Left lung (tissue), 10 donors: Measurements from ENCODE around the gene MYBPHL. TPM values are rescaled to one million over a fixed set of nuclear protein-coding genes. Genes with fewer than 3 reads are reported as not detected.

Source experiments
- ATAC-seq: fragments of 200-7000 bp; cut with Tn5 transposase; one replicate; pipeline ENCODE4 v1.9.1; 2020; ENCODE audit warnings: moderate library complexity
- DNase-seq, 4 donors: peaks; one replicate each; pipeline ENCODE4 v3.0.0-alpha.2; 2013 to 2020
- H3K27ac ChIP-seq, 2 donors: fragments of 200-600 bp; sonication (generic) in 1 of 2; one replicate each; pipeline versions ENCODE4 v1.5.0 to v1.8.0; 2020 to 2021
- H3K27me3 ChIP-seq, 2 donors: fragments of 200-600 bp; sonication (generic) in 1 of 2; one replicate each; pipeline versions ENCODE4 v1.5.0 to v1.8.0; 2020 to 2021
- H3K36me3 ChIP-seq, 2 donors: fragments of 200-600 bp; sonication (generic) in 1 of 2; one replicate each; pipeline versions ENCODE4 v1.5.0 to v1.8.0; 2020 to 2021
- H3K4me1 ChIP-seq, 2 donors: fragments of 200-600 bp; one replicate each; pipeline ENCODE4 v1.8.0; 2021
- H3K4me3 ChIP-seq, 2 donors: fragments of 200-600 bp; sonication (generic) in 1 of 2; one replicate each; pipeline versions ENCODE4 v1.5.0 to v1.8.0; 2020 to 2021; ENCODE audit warnings: mild to moderate bottlenecking in 1 of 2
- H3K9me3 ChIP-seq, 2 donors: fragments of 200-600 bp; sonication (generic) in 1 of 2; one replicate each; pipeline versions ENCODE4 v1.5.0 to v1.8.0; 2020 to 2021
- intact Hi-C, 2 donors: fragments of 100-400 bp; cut with DNase I; formaldehyde crosslinking; loops; one replicate each; pipeline versions ENCODE4 v1.11.2 to v1.14.2; 2022
- polyA plus RNA-seq, 6 donors: library from polyadenylated mRNA; unstranded; fragments of 120-200 nt; gene quantifications; one replicate each; pipeline ENCODE4 v1.2.1, GENCODE V29; 2013; ENCODE audit not compliant: insufficient read length in 6 of 6
- total RNA-seq, 2 donors: library from RNA; stranded (reverse); fragmentation: NEBNext Ultra II Directional; extraction: Animal tissue kit (Norgen Biotek cat#: 25700); gene quantifications; one replicate each; pipeline ENCODE4 v1.2.1, GENCODE V29; 2021
- TF ChIP-seq, protein P1 (sequence below), 2 donors: fragments of 200-600 bp; sonication (generic) in 1 of 2; IDR thresholded peaks; one replicate each; pipeline versions ENCODE4 v1.5.0 to v1.8.0; 2021; ENCODE audit warnings: antibody characterized with exemption in 2 of 2
- donor health status: DM: no; HTN: yes; CAD: no.
- donor health status: DM: no; HTN: no; CAD: no.

MYBPHL gene
- total and polyA plus RNA-seq, 8 donors, result 0.24 to 21.4 (median 0.35) TPM; not detected in 2

DNA sequence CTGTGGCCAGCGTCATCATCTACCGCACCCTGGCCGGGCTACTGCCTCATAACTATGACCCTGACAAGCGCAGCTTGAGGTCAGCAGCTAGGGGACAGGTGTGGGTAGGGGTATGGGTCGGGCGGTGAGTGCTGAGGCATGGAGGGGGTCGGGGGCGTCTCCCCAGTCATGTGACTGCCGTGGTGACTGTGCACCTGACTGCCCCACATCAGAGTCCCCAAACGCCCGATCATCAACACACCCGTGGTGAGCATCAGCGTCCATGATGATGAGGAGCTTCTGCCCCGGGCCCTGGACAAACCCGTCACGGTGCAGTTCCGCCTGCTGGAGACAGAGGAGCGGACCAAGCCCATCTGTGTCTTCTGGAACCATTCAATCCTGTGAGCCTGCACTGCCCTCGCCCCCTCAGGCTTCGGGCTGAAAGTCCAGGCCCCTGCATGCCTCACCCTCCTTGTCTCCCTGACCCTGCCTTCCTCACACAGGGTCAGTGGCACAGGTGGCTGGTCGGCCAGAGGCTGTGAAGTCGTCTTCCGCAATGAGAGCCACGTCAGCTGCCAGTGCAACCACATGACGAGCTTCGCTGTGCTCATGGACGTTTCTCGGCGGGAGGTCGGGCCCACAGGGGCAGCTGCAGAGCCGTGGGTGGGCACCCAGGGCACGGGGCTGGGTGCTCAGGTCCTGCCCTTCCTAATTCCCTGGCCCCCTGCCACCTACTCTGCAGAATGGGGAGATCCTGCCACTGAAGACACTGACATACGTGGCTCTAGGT is 37.4 kb downstream of the MYBPHL start:
- Histone ChIP-seq H3K36me3 (no peaks in the 10 kb centered on the region), H3K4me1 (no peaks in the 10 kb centered on the region), H3K4me3 (no peak overlapping the region), H3K27ac (no peak overlapping the region), H3K9me3 (no peaks in the 10 kb centered on the region), H3K27me3 (no peaks in the 10 kb centered on the region)
- intact Hi-C loops, result loop anchor here in 1 of 2 donors (10.0 kb wide), 1 partner anchor 265 kb away; the partner anchor contains the start of gene GPR61
- TF ChIP-seq, protein P1, sequence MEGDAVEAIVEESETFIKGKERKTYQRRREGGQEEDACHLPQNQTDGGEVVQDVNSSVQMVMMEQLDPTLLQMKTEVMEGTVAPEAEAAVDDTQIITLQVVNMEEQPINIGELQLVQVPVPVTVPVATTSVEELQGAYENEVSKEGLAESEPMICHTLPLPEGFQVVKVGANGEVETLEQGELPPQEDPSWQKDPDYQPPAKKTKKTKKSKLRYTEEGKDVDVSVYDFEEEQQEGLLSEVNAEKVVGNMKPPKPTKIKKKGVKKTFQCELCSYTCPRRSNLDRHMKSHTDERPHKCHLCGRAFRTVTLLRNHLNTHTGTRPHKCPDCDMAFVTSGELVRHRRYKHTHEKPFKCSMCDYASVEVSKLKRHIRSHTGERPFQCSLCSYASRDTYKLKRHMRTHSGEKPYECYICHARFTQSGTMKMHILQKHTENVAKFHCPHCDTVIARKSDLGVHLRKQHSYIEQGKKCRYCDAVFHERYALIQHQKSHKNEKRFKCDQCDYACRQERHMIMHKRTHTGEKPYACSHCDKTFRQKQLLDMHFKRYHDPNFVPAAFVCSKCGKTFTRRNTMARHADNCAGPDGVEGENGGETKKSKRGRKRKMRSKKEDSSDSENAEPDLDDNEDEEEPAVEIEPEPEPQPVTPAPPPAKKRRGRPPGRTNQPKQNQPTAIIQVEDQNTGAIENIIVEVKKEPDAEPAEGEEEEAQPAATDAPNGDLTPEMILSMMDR (IDR thresholded peaks at IDR 0.05), result no peak
- ATAC-seq, result no peak
- DNase-seq, result peak in 1 of 4 donors; percentile 58

DNA sequence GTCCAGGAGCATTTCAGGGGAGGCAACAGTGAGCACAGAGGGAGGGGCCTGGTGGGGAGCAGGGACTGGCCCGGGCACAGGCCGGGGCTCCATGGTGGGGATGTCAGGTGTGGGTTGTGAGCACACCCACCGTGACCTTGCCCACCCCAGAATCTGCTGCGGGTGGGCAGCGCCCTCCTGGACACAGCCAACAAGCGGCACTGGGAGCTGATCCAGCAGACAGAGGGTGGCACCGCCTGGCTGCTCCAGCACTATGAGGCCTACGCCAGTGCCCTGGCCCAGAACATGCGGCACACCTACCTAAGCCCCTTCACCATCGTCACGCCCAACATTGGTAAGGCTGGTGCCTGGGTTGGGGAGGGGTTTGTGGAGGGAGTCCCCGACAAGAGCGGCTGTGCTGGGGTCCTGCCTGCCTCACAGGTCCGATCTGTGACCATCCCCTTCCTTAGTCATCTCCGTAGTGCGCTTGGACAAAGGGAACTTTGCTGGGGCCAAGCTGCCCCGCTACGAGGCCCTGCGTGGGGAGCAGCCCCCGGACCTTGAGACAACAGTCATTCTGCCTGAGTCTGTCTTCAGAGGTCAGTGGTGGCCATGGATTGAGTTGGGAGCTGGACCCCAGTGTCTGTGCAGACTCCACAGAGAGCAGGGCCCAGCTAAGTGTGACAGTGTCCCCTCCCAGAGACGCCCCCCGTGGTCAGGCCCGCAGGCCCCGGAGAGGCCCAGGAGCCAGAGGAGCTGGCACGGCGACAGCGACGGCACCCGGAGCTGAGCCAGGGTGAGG is 38.2 kb downstream of the MYBPHL start:
- intact Hi-C loops, result loop anchor here in 1 of 2 donors (10.0 kb wide), 1 partner anchor 266 kb away; the partner anchor contains the start of gene GPR61
- peak in 1 of 4 donors; percentile 65 for DNase-seq

DNA sequence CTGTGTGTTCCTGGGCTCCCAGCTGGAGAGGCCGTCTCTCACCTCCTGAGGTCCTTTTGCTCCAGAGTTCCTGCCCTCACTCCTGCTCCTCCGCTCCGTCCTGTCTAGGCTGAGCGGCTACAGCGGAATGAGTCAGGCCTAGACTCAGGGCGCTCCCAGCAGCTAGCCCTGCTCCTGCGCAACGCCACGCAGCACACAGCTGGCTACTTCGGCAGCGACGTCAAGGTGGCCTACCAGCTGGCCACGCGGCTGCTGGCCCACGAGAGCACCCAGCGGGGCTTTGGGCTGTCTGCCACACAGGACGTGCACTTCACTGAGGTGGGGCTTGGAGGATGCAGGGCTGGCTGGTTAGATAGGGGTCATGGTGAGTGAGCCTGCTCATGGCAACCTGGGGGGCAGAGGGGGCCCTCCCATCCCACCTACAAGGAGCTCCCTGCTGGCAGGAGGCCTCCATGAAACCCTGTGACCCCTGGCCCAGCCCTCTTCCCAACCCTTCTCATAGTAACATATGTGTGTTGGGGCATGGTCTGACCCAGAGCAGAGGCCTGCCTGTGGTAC is 39.0 kb downstream of the MYBPHL start:
- ATAC-seq, result no peak
- Histone ChIP-seq H3K27me3 (no peaks in the 10 kb centered on the region), H3K27ac (no peak overlapping the region), H3K36me3 (no peaks in the 10 kb centered on the region), H3K9me3 (no peaks in the 10 kb centered on the region), H3K4me1 (peaks cover 0 to 8% of the 10 kb centered on the region in 2 donors), H3K4me3 (no peak overlapping the region)
- intact Hi-C loops, result loop anchor here in 1 of 2 donors (10.0 kb wide), 1 partner anchor 267 kb away; the partner anchor contains the start of gene GPR61
- peak in 1 of 4 donors; percentile 55 for DNase-seq
- TF ChIP-seq, protein P1 (IDR thresholded peaks at IDR 0.05), result no peak

More for the DNA sequence above, 38.2 kb downstream of the MYBPHL start:
- Histone ChIP-seq H3K9me3 (no peaks in the 10 kb centered on the region), H3K27ac (no peak overlapping the region), H3K27me3 (no peaks in the 10 kb centered on the region), H3K36me3 (no peaks in the 10 kb centered on the region), H3K4me3 (no peak overlapping the region), H3K4me1 (peaks cover 0 to 6% of the 10 kb centered on the region in 2 donors)
- TF ChIP-seq, protein P1 (IDR thresholded peaks at IDR 0.05), result no peak
- ATAC-seq, result no peak

GRCh38 chr1:109266965-109267364 is 39.8 kb downstream of the MYBPHL start:
- ATAC-seq, result no peak
- peaks cover 0 to 8% of the 10 kb centered on the region in 2 donors for H3K4me1 ChIP-seq
- TF ChIP-seq, protein P1 (IDR thresholded peaks at IDR 0.05), result no peak
- no peaks in the 10 kb centered on the region for H3K9me3 ChIP-seq
- no peaks in the 10 kb centered on the region for H3K27me3 ChIP-seq
- intact Hi-C loops, result loop anchor here in 1 of 2 donors (10.0 kb wide), 1 partner anchor 268 kb away; the partner anchor contains the start of gene GPR61
- no peaks in the 10 kb centered on the region for H3K36me3 ChIP-seq
- H3K27ac ChIP-seq, result no peak overlapping the region
- peak in 1 of 4 donors; percentile 53 for DNase-seq
- H3K4me3 ChIP-seq, result no peak overlapping the region
